Left colon (tissue), 2 donors: Measurements from ENCODE around the gene RNASE13. TPM values are rescaled to one million over a fixed set of nuclear protein-coding genes. Genes with fewer than 3 reads are reported as not detected.

Experiments used
- microRNA-seq, 2 donors: library from miRNA; unstranded; fragments of <30 nt; microRNA quantifications; one replicate each; pipeline versions ENCODE4 v1.1.0 to v1.2.0, GENCODE V29; 2020
- total RNA-seq, 2 donors: library from RNA; stranded (reverse); fragmentation: NEBNext Ultra II Directional; extraction: Animal tissue kit (Norgen Biotek cat#: 25700); gene quantifications; one replicate each; pipeline ENCODE4 v1.2.1, GENCODE V29; 2021
- donor health status: DM: no; HTN: no; CAD: no.
- donor health status: DM: yes; HTN: yes; CAD: no.

RNASE13 gene
- total RNA-seq, 2 donors from 2014 or later = not detected

Small RNAs within 50 kb of the gene (microRNA-seq; reads per million reads assigned to microRNA genes)
- gene MIR6717 = 0 reads per million in 2 donors

Other genes starting within 250 kb of the RNASE13 start
- gene RNASE1, start 232.0 kb downstream of the RNASE13 start, total RNA-seq = 100 to 1,000 TPM; 124 to 420 TPM
- gene RNASE3, start 143.4 kb downstream of the RNASE13 start, total RNA-seq = not detected
- gene RNASE2, start 79.3 kb downstream of the RNASE13 start, total RNA-seq = under 1 TPM in 1 of 2 donors, not detected in 1; 0.47 TPM
- 10 to 100 TPM; 48.4 to 65.1 TPM for gene METTL17, start 44.8 kb downstream of the RNASE13 start, total RNA-seq
- under 1 TPM; 0.61 to 0.92 TPM for gene SLC39A2, start 35.5 kb downstream of the RNASE13 start, total RNA-seq
- 100 to 1,000 TPM; 135 to 140 TPM for gene NDRG2, start 9.7 kb downstream of the RNASE13 start, total RNA-seq
- gene TPPP2, start 4.6 kb downstream of the RNASE13 start, total RNA-seq = under 1 TPM; 0.28 to 0.58 TPM
- under 1 TPM in 1 of 2 donors, not detected in 1; 0.31 TPM for gene RNASE7, start 7.6 kb upstream of the RNASE13 start, total RNA-seq
- gene RNASE8, start 23.0 kb upstream of the RNASE13 start, total RNA-seq = not detected
- 10 to 100 TPM; 37.2 to 40.8 TPM for gene ARHGEF40, start 35.5 kb upstream of the RNASE13 start, total RNA-seq
- 10 to 100 TPM; 51.1 to 53.7 TPM for gene ZNF219, start 63.8 kb upstream of the RNASE13 start, total RNA-seq
- gene TMEM253, start 66.3 kb upstream of the RNASE13 start, total RNA-seq = 10 to 100 TPM; 37.5 to 46.8 TPM
- not detected for gene OR5AU1, start 121.3 kb upstream of the RNASE13 start, total RNA-seq
- gene HNRNPC, start 234.6 kb upstream of the RNASE13 start, total RNA-seq = 100 to 1,000 TPM; 251 to 271 TPM
- gene RPGRIP1, start 245.3 kb upstream of the RNASE13 start, total RNA-seq = under 1 TPM in 1 of 2 donors, not detected in 1; 0.17 TPM